IPS-15b (cell line): Measurements from ENCODE around the gene GLIS1.

Experiments used
- H3K27me3 ChIP-seq: one replicate; pipeline ENCODE4 v1.6.1; 2013; ENCODE audit warnings: low read length; ENCODE audit not compliant: control insufficient read depth, insufficient read depth
- H3K36me3 ChIP-seq: one replicate; pipeline ENCODE4 v1.6.1; 2013; ENCODE audit warnings: low read length; ENCODE audit not compliant: control insufficient read depth, insufficient read depth
- H3K4me1 ChIP-seq: one replicate; pipeline ENCODE4 v1.6.1; 2013; ENCODE audit warnings: mild to moderate bottlenecking, low read length; ENCODE audit not compliant: control insufficient read depth, insufficient read depth
- H3K4me3 ChIP-seq: one replicate; pipeline ENCODE4 v1.5.1; 2013; ENCODE audit warnings: low read depth, low read length
- H3K9ac ChIP-seq: one replicate; pipeline ENCODE4 v1.6.1; 2013; ENCODE audit warnings: low read depth, mild to moderate bottlenecking, low read length
- H3K9me3 ChIP-seq: one replicate; pipeline ENCODE4 v1.6.1; 2013; ENCODE audit warnings: mild to moderate bottlenecking, low read length; ENCODE audit not compliant: control insufficient read depth, insufficient read depth

Gene GLIS1

GRCh38 chr1:53581476-53581875, 157.5 kb downstream of the GLIS1 start:
- Histone ChIP-seq H3K36me3 (no peaks in the 10 kb centered on the region), H3K27me3 (no peaks in the 10 kb centered on the region), H3K4me1 (peaks cover 2% of the 10 kb centered on the region), H3K4me3 (no peak overlapping the region), H3K9me3 (no peaks in the 10 kb centered on the region), H3K9ac (no peak overlapping the region)

- peaks cover 2% of the 10 kb centered on the region for H3K4me1 ChIP-seq
- no peaks in the 10 kb centered on the region for H3K36me3 ChIP-seq
- no peaks in the 10 kb centered on the region for H3K27me3 ChIP-seq
- no peak overlapping the region for H3K4me3 ChIP-seq
- no peak overlapping the region for H3K9ac ChIP-seq
- H3K9me3 ChIP-seq = no peaks in the 10 kb centered on the region
These were observed 158.1 kb downstream of the GLIS1 start for GRCh38 chr1:53580739-53581475.

- Histone ChIP-seq H3K36me3 (no peaks in the 10 kb centered on the region), H3K27me3 (no peaks in the 10 kb centered on the region), H3K4me3 (no peak overlapping the region), H3K9ac (no peak overlapping the region), H3K4me1 (peaks cover 2% of the 10 kb centered on the region), H3K9me3 (no peaks in the 10 kb centered on the region)
These were observed 159.0 kb downstream of the GLIS1 start for GRCh38 chr1:53580009-53580400.

DNA sequence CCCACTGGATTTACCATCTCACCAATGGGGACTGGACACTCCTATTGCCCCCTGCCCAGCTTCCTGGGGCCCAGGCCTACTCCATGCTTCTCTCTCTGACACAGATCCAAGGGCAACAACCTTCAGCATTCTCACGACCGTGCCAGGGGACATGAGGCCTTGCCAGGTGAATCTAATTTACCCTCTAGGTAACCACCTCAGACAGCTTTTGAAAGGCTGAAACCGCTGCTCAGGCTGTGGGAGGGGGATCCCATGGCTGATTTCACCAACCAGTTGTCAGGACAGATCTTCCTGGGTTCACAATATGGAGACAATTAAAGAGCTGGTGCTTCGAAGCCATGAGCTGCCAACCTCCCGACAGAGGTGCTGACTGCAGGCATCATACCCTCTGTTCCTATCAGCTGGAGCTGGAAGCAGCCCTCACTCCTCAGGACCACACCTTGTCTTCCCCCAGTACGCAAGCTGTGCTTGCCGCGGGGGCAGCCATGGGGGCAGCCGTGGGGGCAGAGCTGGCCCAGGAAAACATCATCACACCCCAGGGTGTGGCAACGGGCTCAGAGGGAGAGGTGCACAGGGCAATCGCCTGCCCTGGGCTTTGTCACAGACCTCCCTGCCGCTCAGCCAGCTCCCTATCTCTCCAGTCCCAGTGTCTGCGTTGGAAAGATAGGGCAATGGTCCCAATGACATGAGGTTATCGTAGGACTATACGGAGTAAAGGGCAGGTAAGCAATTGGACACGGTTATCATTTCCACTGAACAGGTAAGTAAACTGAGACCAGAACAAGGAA, 159.5 kb downstream of the GLIS1 start:
- H3K36me3 ChIP-seq = no peaks in the 10 kb centered on the region
- H3K9ac ChIP-seq = no peak overlapping the region
- H3K9me3 ChIP-seq = no peaks in the 10 kb centered on the region
- H3K4me3 ChIP-seq = no peak overlapping the region
- H3K27me3 ChIP-seq = no peaks in the 10 kb centered on the region
- H3K4me1 ChIP-seq = peaks cover 2% of the 10 kb centered on the region

GRCh38 chr1:53578358-53578757, 160.6 kb downstream of the GLIS1 start:
- Histone ChIP-seq H3K4me3 (no peak overlapping the region), H3K36me3 (no peaks in the 10 kb centered on the region), H3K4me1 (peaks cover 2% of the 10 kb centered on the region)

GRCh38 chr1:53577761-53578100, 161.2 kb downstream of the GLIS1 start:
- no peaks in the 10 kb centered on the region for H3K36me3 ChIP-seq
- no peaks in the 10 kb centered on the region for H3K9me3 ChIP-seq
- H3K4me3 ChIP-seq = no peak overlapping the region
- H3K27me3 ChIP-seq = no peaks in the 10 kb centered on the region
- no peak overlapping the region for H3K9ac ChIP-seq
- peaks cover 2% of the 10 kb centered on the region for H3K4me1 ChIP-seq

More at GRCh38 chr1:53578358-53578757, 160.6 kb downstream of the GLIS1 start:
- Histone ChIP-seq H3K9me3 (no peaks in the 10 kb centered on the region), H3K27me3 (no peaks in the 10 kb centered on the region), H3K9ac (no peak overlapping the region)

- H3K9me3 ChIP-seq = no peaks in the 10 kb centered on the region
- no peak overlapping the region for H3K9ac ChIP-seq
- H3K36me3 ChIP-seq = no peaks in the 10 kb centered on the region
- no peak overlapping the region for H3K4me3 ChIP-seq
- no peaks in the 10 kb centered on the region for H3K27me3 ChIP-seq
- peaks cover 2% of the 10 kb centered on the region for H3K4me1 ChIP-seq
These were observed 161.9 kb downstream of the GLIS1 start for GRCh38 chr1:53576866-53577760.

GRCh38 chr1:53576381-53576801, 162.6 kb downstream of the GLIS1 start:
- Histone ChIP-seq H3K36me3 (no peaks in the 10 kb centered on the region), H3K4me3 (no peak overlapping the region), H3K9me3 (no peaks in the 10 kb centered on the region), H3K9ac (no peak overlapping the region), H3K27me3 (no peaks in the 10 kb centered on the region), H3K4me1 (peaks cover 2% of the 10 kb centered on the region)

GRCh38 chr1:53575955-53576320, 163.0 kb downstream of the GLIS1 start:
- H3K9ac ChIP-seq = no peak overlapping the region

GRCh38 chr1:53575141-53575954, 163.6 kb downstream of the GLIS1 start:
- no peak overlapping the region for H3K9ac ChIP-seq
- H3K4me3 ChIP-seq = no peak overlapping the region
- no peaks in the 10 kb centered on the region for H3K9me3 ChIP-seq
- H3K27me3 ChIP-seq = no peaks in the 10 kb centered on the region
- peaks cover 2% of the 10 kb centered on the region for H3K4me1 ChIP-seq
- H3K36me3 ChIP-seq = no peaks in the 10 kb centered on the region

More at GRCh38 chr1:53575955-53576320, 163.0 kb downstream of the GLIS1 start:
- no peaks in the 10 kb centered on the region for H3K27me3 ChIP-seq
- no peak overlapping the region for H3K4me3 ChIP-seq
- peaks cover 2% of the 10 kb centered on the region for H3K4me1 ChIP-seq
- no peaks in the 10 kb centered on the region for H3K36me3 ChIP-seq
- no peaks in the 10 kb centered on the region for H3K9me3 ChIP-seq

DNA sequence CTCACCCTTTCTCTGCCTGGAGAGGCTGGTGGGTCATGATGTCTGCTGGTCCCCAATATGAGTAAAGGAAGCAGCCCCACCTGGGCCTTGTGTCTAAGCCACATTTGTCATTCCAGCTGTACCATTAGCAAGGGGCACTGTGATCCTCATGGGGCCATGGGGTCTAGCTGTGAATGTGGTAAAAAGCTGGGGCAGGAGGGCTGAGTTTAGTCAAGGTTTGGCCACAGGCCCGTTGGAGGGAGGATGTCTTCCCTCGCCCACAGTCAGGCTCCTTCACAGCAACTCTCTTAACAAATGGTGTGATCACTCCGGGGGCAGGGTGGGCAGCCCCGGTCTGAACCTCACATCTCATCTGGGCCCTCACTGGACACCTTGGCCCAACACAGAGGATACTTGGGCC, 164.3 kb downstream of the GLIS1 start:
- Histone ChIP-seq H3K4me1 (peaks cover 2% of the 10 kb centered on the region), H3K4me3 (no peak overlapping the region), H3K36me3 (no peaks in the 10 kb centered on the region), H3K9ac (no peak overlapping the region), H3K9me3 (no peaks in the 10 kb centered on the region), H3K27me3 (no peaks in the 10 kb centered on the region)
